Brain microvascular endothelial cell (primary cell): ENCODE results near the gene PTPRD.

Experiments
- DNase-seq: peaks from one replicate; pipeline ENCODE4 v3.0.0-alpha.2; 2020
- H3K27ac ChIP-seq: fragments of 250-450 bp; sonication (Bioruptor Pico); 2 replicates; pipeline ENCODE4 v1.5.1; 2020; ENCODE audit warnings: mild to moderate bottlenecking, moderate library complexity
- H3K27me3 ChIP-seq: fragments of 250-450 bp; sonication (Bioruptor Pico); replicated peaks from 2 replicates; pipeline ENCODE4 v1.5.1; 2020; ENCODE audit warnings: mild to moderate bottlenecking
- H3K36me3 ChIP-seq: fragments of 250-450 bp; sonication (Bioruptor Pico); replicated peaks from 2 replicates; pipeline ENCODE4 v1.5.1; 2020; ENCODE audit warnings: mild to moderate bottlenecking
- H3K4me3 ChIP-seq: 2 replicates; pipeline ENCODE4 v1.5.1; 2011; ENCODE audit warnings: low read depth, mild to moderate bottlenecking, control low read depth, low read length, moderate library complexity
- CTCF ChIP-seq: IDR thresholded peaks from 2 replicates; pipeline ENCODE4 v1.5.1; 2011; ENCODE audit warnings: low read depth, mild to moderate bottlenecking, moderate library complexity, low read length, control low read depth, inconsistent platforms; ENCODE audit errors: missing control alignments
- in situ Hi-C: cut with HindIII; loops from 2 replicates; pipeline ENCODE4 v1.10.0; 2017; ENCODE audit warnings: low sequenced_read_pairs, low pct_ligation_motif_present

PTPRD gene

GRCh38 chr9:8390571-8390970 lies 2222.2 kb downstream of the PTPRD start:
- in situ Hi-C loops: no loop called here
- H3K36me3 ChIP-seq: no peaks in the 10 kb centered on the region
- H3K4me3 ChIP-seq: no peak overlapping the region
- H3K27ac ChIP-seq: no peak overlapping the region
- no peaks in the 10 kb centered on the region for H3K27me3 ChIP-seq
- DNase-seq: no peak
- TF ChIP-seq CTCF: no peak

- no peaks in the 10 kb centered on the region for H3K36me3 ChIP-seq
- TF ChIP-seq CTCF: no peak
- in situ Hi-C loops: no loop called here
- DNase-seq: no peak
- no peak overlapping the region for H3K27ac ChIP-seq
- no peaks in the 10 kb centered on the region for H3K27me3 ChIP-seq
- H3K4me3 ChIP-seq: no peak overlapping the region
Measured at GRCh38 chr9:8389531-8389930, 2223.3 kb downstream of the PTPRD start.

GRCh38 chr9:8388132-8388531 lies 2224.7 kb downstream of the PTPRD start:
- Histone ChIP-seq H3K27ac (no peak overlapping the region), H3K36me3 (no peaks in the 10 kb centered on the region), H3K4me3 (no peak overlapping the region), H3K27me3 (no peaks in the 10 kb centered on the region)
- in situ Hi-C loops: no loop called here
- no peak for TF ChIP-seq CTCF
- no peak for DNase-seq

- DNase-seq: no peak
- Histone ChIP-seq H3K27me3 (no peaks in the 10 kb centered on the region), H3K4me3 (no peak overlapping the region), H3K27ac (no peak overlapping the region), H3K36me3 (no peaks in the 10 kb centered on the region)
- in situ Hi-C loops: no loop called here
- no peak for TF ChIP-seq CTCF
Measured at GRCh38 chr9:8384091-8384490, 2228.7 kb downstream of the PTPRD start.

- Histone ChIP-seq H3K36me3 (no peaks in the 10 kb centered on the region), H3K27me3 (no peaks in the 10 kb centered on the region), H3K4me3 (no peak overlapping the region), H3K27ac (no peak overlapping the region)
- in situ Hi-C loops: no loop called here
- TF ChIP-seq CTCF: no peak
- no peak for DNase-seq
Measured at GRCh38 chr9:8382777-8383527, 2229.8 kb downstream of the PTPRD start.

GRCh38 chr9:8382266-8382665 lies 2230.5 kb downstream of the PTPRD start:
- H3K27ac ChIP-seq: no peak overlapping the region
- TF ChIP-seq CTCF: no peak
- in situ Hi-C loops: no loop called here

More at GRCh38 chr9:8382266-8382665, 2230.5 kb downstream of the PTPRD start:
- DNase-seq: no peak
- H3K36me3 ChIP-seq: no peaks in the 10 kb centered on the region
- no peaks in the 10 kb centered on the region for H3K27me3 ChIP-seq
- H3K4me3 ChIP-seq: no peak overlapping the region
